ENCODE data around the gene BHLHA15. TPM values are rescaled to one million over a fixed set of nuclear protein-coding genes. Genes with fewer than 3 reads are reported as not detected.

The BHLHA15 gene
- total and polyA plus RNA-seq, 2 of the 8 experiments (the other 6 are each of a cell fraction or from before 2014, with no cell fraction given): 1.1 to 2.7 TPM

DNA sequence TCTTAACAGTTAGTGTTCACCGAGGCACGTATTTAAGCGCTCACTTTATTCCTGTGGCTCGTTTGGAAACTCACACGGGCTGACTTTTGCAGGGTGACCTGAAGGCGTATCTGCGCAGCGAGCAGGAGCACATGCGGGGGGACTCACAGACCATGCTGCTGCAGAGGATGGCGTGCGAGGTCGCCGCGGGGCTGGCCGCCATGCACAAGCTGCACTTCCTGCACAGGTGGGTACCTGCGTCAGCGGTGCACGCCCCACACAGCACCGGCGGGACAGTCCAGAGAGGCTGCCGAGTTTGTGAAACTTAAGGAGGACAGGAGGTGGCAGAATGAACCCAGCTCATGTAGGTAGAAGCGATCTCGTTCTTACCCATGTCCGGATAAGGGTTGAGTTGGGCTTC lies 39.8 kb upstream of the BHLHA15 start:
- H3K4me1 ChIP-seq (replicated peaks in 1 of 4; ENCODE audit: control insufficient read depth in 3 of 4, insufficient read depth in 4 of 4, low read length in 3 of 4): no peaks in the 10 kb centered on the region; a peak in 1 of 7 replicates
- FAIRE-seq: no peak
- TF ChIP-seq RFX5 (IDR thresholded peaks at IDR 0.05; ENCODE audit: borderline replicate concordance, low read depth, low read length): no peak
- no peak for TF ChIP-seq ATF3 (IDR thresholded peaks at IDR 0.05; ENCODE audit: insufficient read depth, low read depth, low read length)

More for the DNA sequence above, 39.8 kb upstream of the BHLHA15 start:
- ChIA-PET POLR2A (ENCODE audit: partially characterized antibody) (no interaction called here), CTCF (ENCODE audit: partially characterized antibody) (interaction anchor here (0.5 to 15.9 kb wide), 5 partner anchors 8 to 153 kb away, joined by 3 to 476 read pairs (median 75); partner anchors contain the start of gene LMTK2)
- no peaks in the 10 kb centered on the region for H3K27me3 ChIP-seq (replicated peaks in 1 of 4; ENCODE audit: control insufficient read depth in 3 of 4, extremely low read depth in 1 of 4, insufficient read depth in 3 of 4, low read length in 3 of 4)
- no peak overlapping the region for H4K5ac ChIP-seq (ENCODE audit: insufficient read length, low read depth, low read length)
- no peak overlapping the region for H3K18ac ChIP-seq (ENCODE audit: extremely low read depth, low read length)
- no peak overlapping the region for H3K27ac ChIP-seq (ENCODE audit: low read depth, low read length)
- H2BK5ac ChIP-seq (ENCODE audit: low read depth, low read length): no peak overlapping the region
- no peaks in the 10 kb centered on the region for H3K9me3 ChIP-seq (ENCODE audit: insufficient read depth in 2 of 2, low read depth in 1 of 2, low read length in 1 of 2)
- no peak overlapping the region for H3K4ac ChIP-seq (replicated peaks; ENCODE audit: insufficient read length, low read depth, low read length)
- no peak overlapping the region for H4K91ac ChIP-seq (replicated peaks; ENCODE audit: insufficient read length, low read length)
- H2AK5ac ChIP-seq (ENCODE audit: low read depth, low read length): no peak overlapping the region
- H2BK120ac ChIP-seq (replicated peaks; ENCODE audit: low read depth, low read length): no peak overlapping the region
- no peak for DNase-seq (ENCODE audit: low read depth in 1 of 2, low spot score in 2 of 2)
- H2BK12ac ChIP-seq (ENCODE audit: low read depth, low read length): no peak overlapping the region
- no peak overlapping the region for H2BK15ac ChIP-seq (ENCODE audit: low read length)
- H3K9ac ChIP-seq (replicated peaks in 1 of 4; ENCODE audit: extremely low read depth in 1 of 4, low read depth in 3 of 4, low read length in 3 of 4): no peak overlapping the region
- H2BK20ac ChIP-seq (ENCODE audit: low read length): no peak overlapping the region
- H3K14ac ChIP-seq (ENCODE audit: insufficient read length): no peak overlapping the region
- peaks cover 0 to 22% (median 3%) of the 10 kb centered on the region in 4 experiments; a peak in 6 of 8 replicates for H3K36me3 ChIP-seq (ENCODE audit: control insufficient read depth in 2 of 4, insufficient read depth in 4 of 4, low read length in 3 of 4)
- H3K23me2 ChIP-seq (ENCODE audit: low read depth, low read length): no peaks in the 10 kb centered on the region
- no peak overlapping the region for H3K23ac ChIP-seq (ENCODE audit: insufficient read length)
- no peaks in the 10 kb centered on the region; the same call in none of the 2 replicates for H3K79me1 ChIP-seq (ENCODE audit: low read depth, low read length)
- WGBS, 2 experiments (ENCODE audit: extremely low coverage in 1 of 2, insufficient coverage in 1 of 2, insufficient read length in 1 of 2, insufficient replicate concordance in 2 of 2, low coverage in 1 of 2, low lambda C conversion rate in 2 of 2, missing lambda C conversion rate in 1 of 2): 93% methylated on average over 24 of the region's 24 CpGs; no CpG with 5 or more reads in 1 of the 2 experiments
- H3K4me3 ChIP-seq (ENCODE audit: extremely low read depth in 1 of 4, insufficient read depth in 2 of 4, low read depth in 3 of 4, low read length in 4 of 4): no peak overlapping the region
- no peak overlapping the region for H3K4me2 ChIP-seq (ENCODE audit: insufficient read depth in 1 of 2, low read depth in 2 of 2, low read length in 2 of 2)
- no peak overlapping the region for H3K56ac ChIP-seq (replicated peaks; ENCODE audit: insufficient read length, low read depth, low read length)
- H3K79me2 ChIP-seq (ENCODE audit: control insufficient read depth in 1 of 2, insufficient read depth in 2 of 2, low read length in 2 of 2): 0 out of 4 replicates have a peak, but pooled peaks cover 0 to 3% of the 10 kb centered on the region in 2 experiments
- peaks cover 3 to 11% of the 10 kb centered on the region in 2 experiments for H4K20me1 ChIP-seq (replicated peaks in 1 of 2; ENCODE audit: control insufficient read depth in 1 of 2, insufficient read depth in 2 of 2, low read length in 2 of 2)
- no peak overlapping the region for H2AFZ ChIP-seq (ENCODE audit: low read length)
- no peak overlapping the region for H4K8ac ChIP-seq (ENCODE audit: extremely low read depth, insufficient read depth, low read length)

Measured in H1 (cell line).